GM23248 (cell line): ENCODE data around the gene RNF135.

Source experiments
- EZH2 ChIP-seq: fragments of 200-600 bp; sonication (generic); IDR thresholded peaks from 2 replicates; pipeline ENCODE4 v1.6.1; 2018; ENCODE audit warnings: antibody characterized with exemption, mild to moderate bottlenecking; ENCODE audit not compliant: insufficient read depth, poor library complexity, severe bottlenecking
- EZH2phosphoT487 ChIP-seq: fragments of 200-600 bp; sonication (generic); IDR thresholded peaks from 2 replicates; pipeline ENCODE4 v1.6.1; 2018; ENCODE audit warnings: antibody characterized with exemption, moderate library complexity, mild to moderate bottlenecking, low read depth; ENCODE audit not compliant: insufficient read depth

GRCh38 chr17:30924341-30924740 lies 46.5 kb upstream of the RNF135 start:
- TF ChIP-seq EZH2, result no peak
- TF ChIP-seq EZH2phosphoT487, result no peak
